Endothelial cell of umbilical vein (primary cell): ENCODE data around the gene POLR2L.

Experiments used
- CTCF ChIP-seq, 2 donors: IDR thresholded peaks; 1 replicate in 1 of 2; 2 replicates in 1 of 2; pipeline ENCODE4 v1.5.1; 2011; ENCODE audit warnings: low read length in 2 of 2, mild to moderate bottlenecking in 2 of 2, moderate library complexity in 2 of 2, control low read depth in 1 of 2, inconsistent platforms in 1 of 2, low read depth in 1 of 2; ENCODE audit not compliant: insufficient read depth in 1 of 2; ENCODE audit errors: extremely low read depth in 1 of 2
- EZH2 ChIP-seq: IDR thresholded peaks from 2 replicates; pipeline ENCODE4 v1.6.1; 2012; ENCODE audit warnings: borderline replicate concordance, low read depth, mild to moderate bottlenecking, moderate library complexity, low read length, inconsistent platforms; ENCODE audit not compliant: severe bottlenecking
- FOS ChIP-seq: IDR thresholded peaks from 2 replicates; pipeline ENCODE4 v1.6.1; 2011; ENCODE audit warnings: mild to moderate bottlenecking, low read length, moderate library complexity, borderline replicate concordance; ENCODE audit not compliant: insufficient read depth
- GATA2 ChIP-seq: IDR thresholded peaks from 2 replicates; pipeline ENCODE4 v1.7.0; 2011; ENCODE audit warnings: low read depth, mild to moderate bottlenecking, moderate library complexity, mixed read lengths, low read length; ENCODE audit not compliant: insufficient read length, insufficient read depth
- JUN ChIP-seq: IDR thresholded peaks from 2 replicates; pipeline ENCODE4 v1.6.1; 2011; ENCODE audit warnings: borderline replicate concordance, low read depth; ENCODE audit not compliant: insufficient read length, insufficient read depth
- MAX ChIP-seq: IDR thresholded peaks from 2 replicates; pipeline ENCODE4 v1.6.1; 2011; ENCODE audit not compliant: insufficient read depth, insufficient read length
- MYC ChIP-seq: IDR thresholded peaks from one replicate; pipeline ENCODE4 v1.6.1; 2011; ENCODE audit warnings: mild to moderate bottlenecking, low read depth, low read length
- POLR2A ChIP-seq: IDR thresholded peaks from 2 replicates; pipeline ENCODE4 v1.6.1; 2012; ENCODE audit warnings: low read depth, mild to moderate bottlenecking, control low read depth, low read length
- POLR2AphosphoS5 ChIP-seq: IDR thresholded peaks from 2 replicates; pipeline ENCODE4 v1.6.1; 2012; ENCODE audit warnings: low read depth, mild to moderate bottlenecking, control low read depth, low read length, moderate library complexity; ENCODE audit not compliant: insufficient read depth

- no peak for TF ChIP-seq EZH2
- TF ChIP-seq POLR2A = peak; percentile 68
- peak; percentile 98 for TF ChIP-seq POLR2AphosphoS5
- peak in 1 of 2 donors; percentile 15 for TF ChIP-seq CTCF (IDR thresholded peaks at IDR 0.05; ENCODE audit: extremely low read depth in 1 of 2, insufficient read depth in 1 of 2, low read depth in 1 of 2, low read length in 2 of 2)
- TF ChIP-seq FOS = peak; percentile 74
- peak; percentile 99 for TF ChIP-seq MYC
- TF ChIP-seq JUN = no peak
- peak; percentile 91 for TF ChIP-seq MAX
- TF ChIP-seq GATA2 = no peak
Observed at GRCh38 chr11:843818-844692, 1.7 kb upstream of the POLR2L start.
